Heart left ventricle (tissue), 16 donors: ENCODE results near the gene MRPS14. TPM values are rescaled to one million over a fixed set of nuclear protein-coding genes. Genes with fewer than 3 reads are reported as not detected.
A peak's percentile ranks its signal among the peaks of the same experiment; 100 is the strongest.

Experiments used
- ATAC-seq, 4 donors: fragments of 200-7000 bp; cut with Tn5 transposase; one replicate each; pipeline ENCODE4 v1.9.1; 2020 to 2022; ENCODE audit warnings: moderate library complexity in 4 of 4, mild to moderate bottlenecking in 3 of 4, moderate number of reproducible peaks in 1 of 4
- DNase-seq, 5 donors: peaks; one replicate each; pipeline ENCODE4 v3.0.0-alpha.2; 2020
- H3K27ac ChIP-seq, 12 donors: fragments of 200-600 bp; sonication (generic) in 4 of 12; one replicate each; pipeline versions ENCODE4 v1.5.0 to v1.8.0; 2016 to 2022; ENCODE audit warnings: mild to moderate bottlenecking in 2 of 12
- H3K27me3 ChIP-seq, 9 donors: fragments of 200-600 bp; sonication (generic) in 2 of 9; one replicate each; pipeline versions ENCODE4 v1.5.1 to v1.8.0; 2016 to 2022; ENCODE audit warnings: mild to moderate bottlenecking in 3 of 9
- H3K36me3 ChIP-seq, 9 donors: fragments of 200-600 bp; sonication (generic) in 2 of 9; one replicate each; pipeline versions ENCODE4 v1.5.0 to v1.8.0; 2018 to 2022; ENCODE audit warnings: mild to moderate bottlenecking in 2 of 9
- H3K4me1 ChIP-seq, 12 donors: fragments of 200-600 bp; sonication (generic) in 4 of 12; one replicate each; pipeline versions ENCODE4 v1.5.0 to v1.8.0; 2016 to 2022; ENCODE audit warnings: mild to moderate bottlenecking in 3 of 12
- H3K4me3 ChIP-seq, 12 donors: fragments of 200-600 bp; sonication (generic) in 4 of 12; one replicate each; pipeline versions ENCODE4 v1.5.0 to v1.8.0; 2017 to 2022; ENCODE audit warnings: mild to moderate bottlenecking in 9 of 12, moderate library complexity in 4 of 12
- H3K9me3 ChIP-seq, 12 donors: fragments of 200-600 bp; sonication (generic) in 4 of 12; one replicate each; pipeline versions ENCODE4 v1.5.0 to v1.8.0; 2016 to 2022; ENCODE audit warnings: mild to moderate bottlenecking in 1 of 12
- CTCF ChIP-seq, 12 donors: fragments of 200-600 bp; sonication (generic) in 4 of 12; IDR thresholded peaks; one replicate each; pipeline versions ENCODE4 v1.5.0 to v1.8.0; 2018 to 2022; ENCODE audit warnings: antibody characterized with exemption in 12 of 12, mild to moderate bottlenecking in 5 of 12
- POLR2A ChIP-seq, 2 donors: fragments of 450-650 bp; IDR thresholded peaks; one replicate each; pipeline ENCODE4 v1.6.1; 2017; ENCODE audit warnings: antibody characterized with exemption in 2 of 2, mild to moderate bottlenecking in 2 of 2, moderate library complexity in 2 of 2
- WGBS, 4 donors: extraction: QIAGEN DNeasy Blood & Tissue Kit in 2 of 4; methylation state at CpG; one replicate each; pipeline versions ENCODE4 v1.1.5 to v1.1.7; 2013 to 2018; 5-methylcytosine and 5-hydroxymethylcytosine counted together
- intact Hi-C, 10 donors: fragments of 100-400 bp; cut with DNase I; formaldehyde crosslinking; loops; one replicate each; pipeline versions ENCODE4 v1.11.1 to v1.14.2; 2022
- polyA plus RNA-seq, 2 donors: library from polyadenylated mRNA; stranded (reverse); fragments of 200-250 nt; gene quantifications; one replicate each; pipeline ENCODE4 v1.2.3, GENCODE V29; 2013
- total RNA-seq, 9 donors: library from RNA; depleted of rRNA in 2 of 9; stranded (reverse); fragments of >200 nt in 2 of 9; fragmentation: NEBNext Ultra II Directional in 3 of 9; extraction: Animal tissue kit (Norgen Biotek cat#: 25700) in 3 of 9; gene quantifications; one replicate each; pipeline versions ENCODE4 v1.1.0 to v1.2.4, GENCODE V29; 2016 to 2023
- donor health status: ischemic (EF 13 %, LVEDD 7.1; RV severe dilation, severe dysfunction).
- donor health status: healthy with polysubstance abuse.
- donor health status: DM: no; HTN: yes; CAD: no.
- donor health status: DM: no; HTN: no; CAD: no.
- donor health status: ischemic (EF 25% LVEDD 6.9; RV normal size, moderate dysfunction).
- donor health status: ischemic (EF 25% LVEDD 5.7; RV mildly dilated, moderate dysfunction).
- donor health status: healthy.
- donor health status: DM: yes; HTN: yes; CAD: no.
- donor health status: ischemic (EF 35%, LVEDD 5.7; RV mildly dilated, moderate dysfunction).
- donor health status: nonischemic (EF 11% LVEDD 7.7; RV severe dilation, severe dysfunction).
- donor health status: DM: yes; HTN: yes; CAD: no.
- donor health status: PGD.
- donor health status: ischemic (EF 29% LVEDD 5.4; RV normal size, mild dysfunction).
- donor health status: nonischemic (EF 23%, LVEDD 6.1; RV moderate dilation, normal function).

Gene MRPS14
- total and polyA plus RNA-seq, 11 donors = 12.4 to 27.0 (median 22.7) TPM

DNA sequence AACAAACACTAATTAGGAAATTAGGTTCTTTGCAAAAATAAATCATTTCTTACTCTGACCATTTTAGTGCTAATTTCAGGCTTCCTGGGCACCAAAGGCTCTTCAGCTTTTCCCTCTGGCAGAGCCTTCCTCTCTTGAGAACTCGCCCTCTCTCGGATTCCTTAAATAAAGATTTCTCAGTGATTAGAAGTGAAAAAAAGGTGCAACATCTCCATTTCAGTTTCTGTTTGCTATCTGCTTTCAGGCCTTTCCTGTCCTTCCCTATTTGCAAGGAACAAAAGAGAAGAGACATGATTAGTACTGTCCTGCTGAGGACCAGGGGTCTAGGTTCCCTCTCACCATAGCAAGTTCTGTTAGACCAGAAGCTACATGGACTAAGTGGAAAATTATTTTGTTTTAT is 51.3 kb downstream of the MRPS14 start:
- H3K4me3 ChIP-seq = no peak overlapping the region
- H3K27me3 ChIP-seq = no peaks in the 10 kb centered on the region
- H3K4me1 ChIP-seq = peaks cover 0 to 52% (median 4%) of the 10 kb centered on the region in 12 donors
- intact Hi-C loops = no loop called here
- no peaks in the 10 kb centered on the region for H3K9me3 ChIP-seq
- no peak for DNase-seq
- WGBS, 4 donors = 78 to 85% (median 82%) methylated on average over 2 of the region's 2 CpGs
- peak overlapping the region in 1 of 12 donors; percentile 53 for H3K27ac ChIP-seq
- ATAC-seq = no peak
- peaks cover 0 to 29% (median 7%) of the 10 kb centered on the region in 9 donors for H3K36me3 ChIP-seq
- TF ChIP-seq POLR2A (IDR thresholded peaks at IDR 0.05) (no peak), CTCF (IDR thresholded peaks at IDR 0.05) (no peak)

GRCh38 chr1:174971466-174971865 is 51.8 kb downstream of the MRPS14 start:
- DNase-seq = no peak
- peaks cover 0 to 52% (median 5%) of the 10 kb centered on the region in 12 donors for H3K4me1 ChIP-seq
- no peaks in the 10 kb centered on the region for H3K27me3 ChIP-seq
- H3K9me3 ChIP-seq = no peaks in the 10 kb centered on the region
- ATAC-seq = no peak
- H3K27ac ChIP-seq = peak overlapping the region in 1 of 12 donors; percentile 53
- peaks cover 0 to 26% (median 6%) of the 10 kb centered on the region in 9 donors for H3K36me3 ChIP-seq
- no peak overlapping the region for H3K4me3 ChIP-seq
- TF ChIP-seq CTCF (IDR thresholded peaks at IDR 0.05) (no peak), POLR2A (IDR thresholded peaks at IDR 0.05) (no peak)
- intact Hi-C loops = no loop called here

DNA sequence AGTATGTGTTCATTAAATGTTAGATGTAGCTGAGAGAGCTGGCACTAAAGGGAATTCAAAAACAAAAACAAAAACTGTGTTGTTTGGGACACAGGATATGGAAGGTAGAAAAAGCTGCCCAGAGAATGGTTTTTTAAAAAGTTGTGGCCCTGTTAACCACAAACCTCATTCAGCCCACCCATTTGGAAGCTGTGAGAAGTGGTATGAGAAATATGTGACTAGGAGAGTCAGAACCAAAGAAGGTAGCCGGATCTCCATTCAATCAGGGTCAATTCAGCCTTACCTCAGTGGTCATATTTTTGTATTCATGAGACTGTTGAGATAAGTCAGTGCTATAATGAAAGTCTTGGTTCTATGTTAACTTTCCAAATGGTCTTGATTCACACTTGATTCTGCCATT is 53.2 kb downstream of the MRPS14 start:
- Histone ChIP-seq H3K36me3 (peaks cover 0 to 18% (median 4%) of the 10 kb centered on the region in 9 donors), H3K4me1 (peaks cover 0 to 64% (median 12%) of the 10 kb centered on the region in 12 donors), H3K9me3 (no peaks in the 10 kb centered on the region), H3K27me3 (no peaks in the 10 kb centered on the region), H3K4me3 (no peak overlapping the region), H3K27ac (peak overlapping the region in 1 of 12 donors; percentile 87)
- intact Hi-C loops = no loop called here
- DNase-seq = no peak
- WGBS, 4 donors = 97 to 100% (median 98%) methylated on average over 1 of the region's 1 CpG
- ATAC-seq = no peak
- TF ChIP-seq POLR2A (IDR thresholded peaks at IDR 0.05) (no peak), CTCF (IDR thresholded peaks at IDR 0.05) (no peak)

- H3K27ac ChIP-seq = peak overlapping the region in 2 of 12 donors; percentile 20 to 87
- no peak for TF ChIP-seq CTCF (IDR thresholded peaks at IDR 0.05)
- no peak for TF ChIP-seq POLR2A (IDR thresholded peaks at IDR 0.05)
- ATAC-seq = no peak
These were observed 54.4 kb downstream of the MRPS14 start for GRCh38 chr1:174968750-174969244.

More at GRCh38 chr1:174968750-174969244, 54.4 kb downstream of the MRPS14 start:
- Histone ChIP-seq H3K27me3 (no peaks in the 10 kb centered on the region), H3K4me1 (peaks cover 0 to 76% (median 14%) of the 10 kb centered on the region in 12 donors), H3K9me3 (no peaks in the 10 kb centered on the region), H3K4me3 (no peak overlapping the region), H3K36me3 (peaks cover 0 to 16% (median 4%) of the 10 kb centered on the region in 9 donors)
- intact Hi-C loops = no loop called here
- 76 to 91% (median 86%) methylated on average over 5 of the region's 5 CpGs for WGBS, 4 donors
- DNase-seq = no peak
